H1 (cell line): ENCODE results near the gene CACNA2D4. TPM values are rescaled to one million over a fixed set of nuclear protein-coding genes. Genes with fewer than 3 reads are reported as not detected.

Source experiments
- CTCF ChIA-PET: fragments of 300-600 bp; sonication (Branson Sonifier 250); formaldehyde crosslinking; loops from one replicate; lab custom pipeline; 2021; ENCODE audit not compliant: partially characterized antibody; lab: Charles Lee
- POLR2A ChIA-PET: fragments of 300-600 bp; sonication (Branson Sonifier 250); formaldehyde crosslinking; loops from one replicate; lab custom pipeline; 2021; ENCODE audit warnings: inconsistent platforms; ENCODE audit not compliant: partially characterized antibody; lab: Charles Lee
- DNase-seq, 2 experiments: peaks; one replicate each; pipeline versions ENCODE4 v3.0.0 to v3.0.0-alpha.2; 2010 to 2022; ENCODE audit warnings: low spot score in 2 of 2, low read depth in 1 of 2, mixed read lengths in 1 of 2
- FAIRE-seq: peaks from 2 replicates; lab custom pipeline; 2011; peaks lifted over from hg19 to GRCh38; lab: Jason Lieb, UNC
- H2AFZ ChIP-seq: 2 replicates; pipeline ENCODE4 v1.8.1; 2012; ENCODE audit warnings: low read length, inconsistent platforms
- H2AK5ac ChIP-seq: 2 replicates; pipeline ENCODE4 v1.6.1; 2013; ENCODE audit warnings: low read depth, low read length
- H2BK120ac ChIP-seq: replicated peaks from 2 replicates; pipeline ENCODE3; 2013; ENCODE audit warnings: low read depth, low read length, inconsistent platforms
- H2BK12ac ChIP-seq: 2 replicates; pipeline ENCODE4 v1.6.1; 2013; ENCODE audit warnings: low read depth, low read length
- H2BK15ac ChIP-seq: 2 replicates; pipeline ENCODE4 v1.6.1; 2013; ENCODE audit warnings: low read length
- H2BK20ac ChIP-seq: 2 replicates; pipeline ENCODE4 v1.6.1; 2013; ENCODE audit warnings: low read length
- H2BK5ac ChIP-seq: 2 replicates; pipeline ENCODE4 v1.6.1; 2013; ENCODE audit warnings: low read depth, low read length
- H3K14ac ChIP-seq: 2 replicates; pipeline ENCODE4 v1.6.1; 2013; ENCODE audit warnings: inconsistent platforms; ENCODE audit not compliant: insufficient read length
- H3K18ac ChIP-seq: 2 replicates; pipeline ENCODE4 v1.6.1; 2013; ENCODE audit warnings: low read length; ENCODE audit errors: extremely low read depth
- H3K23ac ChIP-seq: 2 replicates; pipeline ENCODE4 v1.6.1; 2013; ENCODE audit warnings: inconsistent platforms; ENCODE audit not compliant: insufficient read length
- H3K23me2 ChIP-seq: 2 replicates; pipeline ENCODE4 v1.6.1; 2013; ENCODE audit warnings: low read depth, low read length
- H3K27ac ChIP-seq: 2 replicates; pipeline ENCODE4 v1.6.1; 2011; ENCODE audit warnings: low read depth, low read length, inconsistent platforms
- H3K27me3 ChIP-seq, 4 experiments: replicated peaks in 1 of 4; 1 replicate in 1 of 4; 2 replicates in 3 of 4; pipeline versions ENCODE4 v1.6.1 to v1.8.1; 2011 to 2013; ENCODE audit warnings: low read length in 3 of 4, mild to moderate bottlenecking in 3 of 4, inconsistent platforms in 2 of 4, mixed read lengths in 2 of 4, moderate library complexity in 1 of 4; ENCODE audit not compliant: control insufficient read depth in 3 of 4, insufficient read depth in 3 of 4; ENCODE audit errors: extremely low read depth in 1 of 4
- H3K36me3 ChIP-seq, 4 experiments: 2 replicates each; pipeline versions ENCODE4 v1.6.1 to v1.8.1; 2011 to 2013; ENCODE audit warnings: mild to moderate bottlenecking in 4 of 4, low read length in 3 of 4, moderate library complexity in 2 of 4, control low read depth in 1 of 4, inconsistent platforms in 1 of 4; ENCODE audit not compliant: insufficient read depth in 4 of 4, control insufficient read depth in 2 of 4
- H3K4ac ChIP-seq: replicated peaks from 2 replicates; pipeline ENCODE3; 2013; ENCODE audit warnings: low read length, low read depth, mixed read lengths, inconsistent platforms; ENCODE audit not compliant: insufficient read length
- H3K4me1 ChIP-seq, 4 experiments: replicated peaks in 1 of 4; 1 replicate in 1 of 4; 2 replicates in 3 of 4; pipeline versions ENCODE4 v1.6.1 to v1.8.1; 2011 to 2013; ENCODE audit warnings: low read length in 3 of 4, inconsistent platforms in 2 of 4, mixed read lengths in 1 of 4; ENCODE audit not compliant: insufficient read depth in 4 of 4, control insufficient read depth in 3 of 4
- H3K4me2 ChIP-seq, 2 experiments: 2 replicates each; pipeline versions ENCODE4 v1.6.1 to v1.8.1; 2011 to 2013; ENCODE audit warnings: low read depth in 2 of 2, low read length in 2 of 2, control low read depth in 1 of 2, inconsistent platforms in 1 of 2, mild to moderate bottlenecking in 1 of 2; ENCODE audit not compliant: insufficient read depth in 1 of 2
- H3K4me3 ChIP-seq, 4 experiments: fragments of 200-600, 300-600 bp in 1 of 4; sonication (generic), shearing (Covaris generic), sonication (Bioruptor Twin) in 1 of 4; 2 replicates each; pipeline versions ENCODE4 v1.5.1 to v1.8.1; 2011 to 2016; ENCODE audit warnings: low read length in 4 of 4, low read depth in 3 of 4, control low read depth in 2 of 4, inconsistent platforms in 2 of 4, mild to moderate bottlenecking in 2 of 4, mixed read lengths in 1 of 4, moderate library complexity in 1 of 4; ENCODE audit not compliant: insufficient read depth in 2 of 4; ENCODE audit errors: extremely low read depth in 1 of 4
- H3K56ac ChIP-seq: replicated peaks from 2 replicates; pipeline ENCODE3; 2013; ENCODE audit warnings: low read depth, mild to moderate bottlenecking, mixed read lengths, low read length, inconsistent platforms; ENCODE audit not compliant: insufficient read length
- H3K79me1 ChIP-seq: 2 replicates; pipeline ENCODE4 v1.6.1; 2013; ENCODE audit warnings: low read depth, low read length, control low read depth
- H3K79me2 ChIP-seq, 2 experiments: 2 replicates each; pipeline versions ENCODE4 v1.6.1 to v1.8.1; 2012 to 2013; ENCODE audit warnings: low read length in 2 of 2, mild to moderate bottlenecking in 2 of 2, inconsistent platforms in 1 of 2; ENCODE audit not compliant: insufficient read depth in 2 of 2, control insufficient read depth in 1 of 2
- H3K9ac ChIP-seq, 4 experiments: replicated peaks in 1 of 4; 1 replicate in 1 of 4; 2 replicates in 3 of 4; pipeline versions ENCODE4 v1.6.1 to v1.8.1; 2011 to 2013; ENCODE audit warnings: low read depth in 3 of 4, low read length in 3 of 4, control low read depth in 2 of 4, mild to moderate bottlenecking in 2 of 4, moderate library complexity in 2 of 4, inconsistent platforms in 1 of 4; ENCODE audit errors: extremely low read depth in 1 of 4
- H3K9me3 ChIP-seq, 2 experiments: 2 replicates each; pipeline versions ENCODE4 v1.6.1 to v1.8.1; 2012 to 2013; ENCODE audit warnings: mild to moderate bottlenecking in 2 of 2, moderate library complexity in 2 of 2, control low read depth in 1 of 2, inconsistent platforms in 1 of 2, low read depth in 1 of 2, low read length in 1 of 2, mixed read lengths in 1 of 2; ENCODE audit not compliant: insufficient read depth in 2 of 2
- H4K20me1 ChIP-seq, 2 experiments: replicated peaks in 1 of 2; 2 replicates each; pipeline versions ENCODE3 to v1.8.1; 2011 to 2013; ENCODE audit warnings: inconsistent platforms in 2 of 2, low read length in 2 of 2, mild to moderate bottlenecking in 1 of 2; ENCODE audit not compliant: insufficient read depth in 2 of 2, control insufficient read depth in 1 of 2
- H4K5ac ChIP-seq: 2 replicates; pipeline ENCODE4 v1.6.1; 2013; ENCODE audit warnings: low read length, low read depth, mixed read lengths, inconsistent platforms; ENCODE audit not compliant: insufficient read length
- H4K8ac ChIP-seq: 2 replicates; pipeline ENCODE4 v1.8.0; 2013; ENCODE audit warnings: mild to moderate bottlenecking, moderate library complexity, low read length, inconsistent platforms; ENCODE audit not compliant: insufficient read depth; ENCODE audit errors: extremely low read depth
- H4K91ac ChIP-seq: replicated peaks from 2 replicates; pipeline ENCODE3; 2013; ENCODE audit warnings: low read length, mixed read lengths, inconsistent platforms; ENCODE audit not compliant: insufficient read length
- WGBS, 2 experiments: shearing (Covaris generic) in 1 of 2; methylation state at CpG; one replicate each; pipeline versions ENCODE4 v1.1.6 to v1.1.7; 2013 to 2015; ENCODE audit warnings: low lambda C conversion rate in 2 of 2, mixed read lengths in 2 of 2, inconsistent platforms in 1 of 2, low coverage in 1 of 2, missing lambda C conversion rate in 1 of 2; ENCODE audit not compliant: insufficient replicate concordance in 2 of 2, insufficient coverage in 1 of 2, insufficient read length in 1 of 2; ENCODE audit errors: extremely low coverage in 1 of 2, missing lambda C conversion rate in 1 of 2; 5-methylcytosine and 5-hydroxymethylcytosine counted together
- polyA plus RNA-seq, 7 experiments: library from polyadenylated mRNA; depleted of rRNA in 3 of 7; stranded (reverse) in 5 of 7; unstranded in 2 of 7; fragments of >200 nt in 5 of 7; fragments of 200-250 nt in 2 of 7; gene quantifications; 1 replicate in 5 of 7; 2 replicates in 1 of 7; 4 replicates in 1 of 7; pipeline versions ENCODE4 v1.2.1 to v1.2.3, GENCODE V29; 2011 to 2013; ENCODE audit warnings: missing spikeins in 2 of 7, mixed read lengths in 2 of 7
- total RNA-seq: library from RNA; stranded (reverse); fragmentation: NEBNext Ultra II Directional; extraction: Animal tissue kit (Norgen Biotek cat#: 25700); gene quantifications from 2 replicates; pipeline ENCODE4 v1.2.1, GENCODE V29; 2021
- TF ChIP-seq, protein P1 (sequence below), 3 experiments: IDR thresholded peaks; 1 replicate in 2 of 3; 2 replicates in 1 of 3; pipeline versions ENCODE4 v1.5.1 to v1.6.1; 2011; ENCODE audit warnings: low read length in 3 of 3, mild to moderate bottlenecking in 3 of 3, inconsistent platforms in 2 of 3, low read depth in 1 of 3, moderate library complexity in 1 of 3; ENCODE audit not compliant: insufficient read depth in 1 of 3; ENCODE audit errors: control extremely low read depth in 1 of 3

CACNA2D4 gene
- total and polyA plus RNA-seq, 2 of the 8 experiments (the other 6 are each of a cell fraction or from before 2014, with no cell fraction given) = 0.44 to 0.88 TPM

GRCh38 chr12:1878214-1878613, 40.2 kb downstream of the CACNA2D4 start:
- H4K5ac ChIP-seq = no peak overlapping the region
- no peaks in the 10 kb centered on the region for H3K4me1 ChIP-seq
- H4K8ac ChIP-seq = no peak overlapping the region
- WGBS, 2 experiments = 91% methylated on average over 10 of the region's 10 CpGs; no CpG with 5 or more reads in 1 of the 2 experiments
- H2BK12ac ChIP-seq = no peak overlapping the region
- no peak overlapping the region for H3K56ac ChIP-seq
- no peaks in the 10 kb centered on the region for H4K20me1 ChIP-seq
- no peaks in the 10 kb centered on the region for H3K9me3 ChIP-seq
- no peak for DNase-seq
- FAIRE-seq = no peak
- H3K4me2 ChIP-seq = no peak overlapping the region
- H3K27ac ChIP-seq = no peak overlapping the region
- no peak overlapping the region for H2BK120ac ChIP-seq
- H3K4me3 ChIP-seq = no peak overlapping the region
- H2BK20ac ChIP-seq = no peak overlapping the region
- H3K14ac ChIP-seq = no peak overlapping the region
- no peak overlapping the region for H3K23ac ChIP-seq
- H3K4ac ChIP-seq = no peak overlapping the region
- no peak overlapping the region for H2BK15ac ChIP-seq
- no peaks in the 10 kb centered on the region for H3K27me3 ChIP-seq
- TF ChIP-seq, protein P1, sequence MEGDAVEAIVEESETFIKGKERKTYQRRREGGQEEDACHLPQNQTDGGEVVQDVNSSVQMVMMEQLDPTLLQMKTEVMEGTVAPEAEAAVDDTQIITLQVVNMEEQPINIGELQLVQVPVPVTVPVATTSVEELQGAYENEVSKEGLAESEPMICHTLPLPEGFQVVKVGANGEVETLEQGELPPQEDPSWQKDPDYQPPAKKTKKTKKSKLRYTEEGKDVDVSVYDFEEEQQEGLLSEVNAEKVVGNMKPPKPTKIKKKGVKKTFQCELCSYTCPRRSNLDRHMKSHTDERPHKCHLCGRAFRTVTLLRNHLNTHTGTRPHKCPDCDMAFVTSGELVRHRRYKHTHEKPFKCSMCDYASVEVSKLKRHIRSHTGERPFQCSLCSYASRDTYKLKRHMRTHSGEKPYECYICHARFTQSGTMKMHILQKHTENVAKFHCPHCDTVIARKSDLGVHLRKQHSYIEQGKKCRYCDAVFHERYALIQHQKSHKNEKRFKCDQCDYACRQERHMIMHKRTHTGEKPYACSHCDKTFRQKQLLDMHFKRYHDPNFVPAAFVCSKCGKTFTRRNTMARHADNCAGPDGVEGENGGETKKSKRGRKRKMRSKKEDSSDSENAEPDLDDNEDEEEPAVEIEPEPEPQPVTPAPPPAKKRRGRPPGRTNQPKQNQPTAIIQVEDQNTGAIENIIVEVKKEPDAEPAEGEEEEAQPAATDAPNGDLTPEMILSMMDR (IDR thresholded peaks at IDR 0.05; ENCODE audit: control extremely low read depth in 1 of 3, insufficient read depth in 1 of 3, low read depth in 1 of 3, low read length in 3 of 3) = no peak
- no peaks in the 10 kb centered on the region for H3K36me3 ChIP-seq
- H3K9ac ChIP-seq = no peak overlapping the region
- no peaks in the 10 kb centered on the region for H3K79me2 ChIP-seq
- ChIA-PET CTCF (interaction anchor here (2.3 kb wide), 1 partner anchor 62 kb away, joined by 10 read pairs; no protein-coding TSS in a partner anchor), POLR2A (no interaction called here)
- no peak overlapping the region for H3K18ac ChIP-seq
- H2AFZ ChIP-seq = no peak overlapping the region
- H3K23me2 ChIP-seq = no peaks in the 10 kb centered on the region
- H2AK5ac ChIP-seq = no peak overlapping the region
- no peak overlapping the region for H4K91ac ChIP-seq
- H3K79me1 ChIP-seq = no peaks in the 10 kb centered on the region
- H2BK5ac ChIP-seq = no peak overlapping the region
